Measurements from ENCODE around the gene LGALS7. TPM values are rescaled to one million over a fixed set of nuclear protein-coding genes. Genes with fewer than 3 reads are reported as not detected.
"Not testable (repeated sequence)": the region's sequence is repeated elsewhere in the genome, so short reads cannot be mapped to it uniquely, and the experiment has no call there.

LGALS7 gene
- total RNA-seq, 1 donor from 2014 or later = not detected

GRCh38 chr19:38780443-38780842 lies 7.1 kb upstream of the LGALS7 start:
- Histone ChIP-seq H3K27me3 (no peaks in the 10 kb centered on the region), H3K4me2 (no peak overlapping the region), H4K20me1 (ENCODE audit: low read depth) (no peaks in the 10 kb centered on the region), H3K4me1 (no peaks in the 10 kb centered on the region), H3K79me2 (ENCODE audit: low read depth) (no peaks in the 10 kb centered on the region), H3F3A (ENCODE audit: low read depth) (no peaks in the 10 kb centered on the region), H3K9ac (no peak overlapping the region), H2AFZ (replicated peaks) (no peak overlapping the region), H3K9me3 (ENCODE audit: low read depth) (no peaks in the 10 kb centered on the region), H3K36me3 (no peaks in the 10 kb centered on the region), H3K27ac (no peak overlapping the region), H3K4me3 (no peak overlapping the region)
- H3K9me3 Mint-ChIP-seq = no peaks in the 10 kb centered on the region
- H3K27ac Mint-ChIP-seq = no peak overlapping the region
- no peak overlapping the region for H3K4me3 Mint-ChIP-seq
- no peaks in the 10 kb centered on the region for H3K36me3 Mint-ChIP-seq
- H3K27me3 Mint-ChIP-seq (ENCODE audit: insufficient read depth, low read depth) = peaks cover 7% of the 10 kb centered on the region
- TF ChIP-seq, protein P1, sequence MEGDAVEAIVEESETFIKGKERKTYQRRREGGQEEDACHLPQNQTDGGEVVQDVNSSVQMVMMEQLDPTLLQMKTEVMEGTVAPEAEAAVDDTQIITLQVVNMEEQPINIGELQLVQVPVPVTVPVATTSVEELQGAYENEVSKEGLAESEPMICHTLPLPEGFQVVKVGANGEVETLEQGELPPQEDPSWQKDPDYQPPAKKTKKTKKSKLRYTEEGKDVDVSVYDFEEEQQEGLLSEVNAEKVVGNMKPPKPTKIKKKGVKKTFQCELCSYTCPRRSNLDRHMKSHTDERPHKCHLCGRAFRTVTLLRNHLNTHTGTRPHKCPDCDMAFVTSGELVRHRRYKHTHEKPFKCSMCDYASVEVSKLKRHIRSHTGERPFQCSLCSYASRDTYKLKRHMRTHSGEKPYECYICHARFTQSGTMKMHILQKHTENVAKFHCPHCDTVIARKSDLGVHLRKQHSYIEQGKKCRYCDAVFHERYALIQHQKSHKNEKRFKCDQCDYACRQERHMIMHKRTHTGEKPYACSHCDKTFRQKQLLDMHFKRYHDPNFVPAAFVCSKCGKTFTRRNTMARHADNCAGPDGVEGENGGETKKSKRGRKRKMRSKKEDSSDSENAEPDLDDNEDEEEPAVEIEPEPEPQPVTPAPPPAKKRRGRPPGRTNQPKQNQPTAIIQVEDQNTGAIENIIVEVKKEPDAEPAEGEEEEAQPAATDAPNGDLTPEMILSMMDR (IDR thresholded peaks at IDR 0.05) = no peak
- no peak for TF ChIP-seq EZH2phosphoT487 (IDR thresholded peaks at IDR 0.05)
- TF ChIP-seq EZH2 (IDR thresholded peaks at IDR 0.05) = no peak
- no peak for DNase-seq (ENCODE audit: low spot score)
- no peaks in the 10 kb centered on the region for H3K4me1 Mint-ChIP-seq

GRCh38 chr19:38778733-38779132 lies 5.4 kb upstream of the LGALS7 start:
- TF ChIP-seq EZH2phosphoT487 (IDR thresholded peaks at IDR 0.05) = no peak
- no peak for TF ChIP-seq EZH2 (IDR thresholded peaks at IDR 0.05)
- TF ChIP-seq, protein P1 (IDR thresholded peaks at IDR 0.05) = no peak
- no peaks in the 10 kb centered on the region for H3K9me3 ChIP-seq (ENCODE audit: low read depth)
- no peaks in the 10 kb centered on the region for H3K4me1 Mint-ChIP-seq
- H3K4me3 Mint-ChIP-seq = no peak overlapping the region
- no peak overlapping the region for H3K27ac Mint-ChIP-seq
- peaks cover 7% of the 10 kb centered on the region for H3K27me3 Mint-ChIP-seq (ENCODE audit: insufficient read depth, low read depth)
- no peak overlapping the region for H3K4me2 ChIP-seq
- no peaks in the 10 kb centered on the region for H3K36me3 ChIP-seq
- no peak overlapping the region for H3K9ac ChIP-seq
- no peaks in the 10 kb centered on the region for H3K9me3 Mint-ChIP-seq
- H3K36me3 Mint-ChIP-seq = no peaks in the 10 kb centered on the region
- H3K4me3 ChIP-seq = no peak overlapping the region
- peaks cover under 1% of the 10 kb centered on the region for H3K4me1 ChIP-seq
- no peaks in the 10 kb centered on the region for H3K79me2 ChIP-seq (ENCODE audit: low read depth)
- no peaks in the 10 kb centered on the region for H3K27me3 ChIP-seq
- no peak for DNase-seq (ENCODE audit: low spot score)
- H3F3A ChIP-seq (ENCODE audit: low read depth) = no peaks in the 10 kb centered on the region
- H4K20me1 ChIP-seq (ENCODE audit: low read depth) = no peaks in the 10 kb centered on the region
- no peak overlapping the region for H3K27ac ChIP-seq
- H2AFZ ChIP-seq (replicated peaks) = no peak overlapping the region

- Mint-ChIP-seq H3K36me3 (no peaks in the 10 kb centered on the region), H3K4me3 (no peak overlapping the region), H3K9me3 (no peaks in the 10 kb centered on the region), H3K27me3 (ENCODE audit: insufficient read depth, low read depth) (peaks cover 5% of the 10 kb centered on the region), H3K4me1 (peaks cover 1% of the 10 kb centered on the region), H3K27ac (no peak overlapping the region)
- no peak for DNase-seq (ENCODE audit: low spot score)
- Histone ChIP-seq H3F3A (ENCODE audit: low read depth) (no peaks in the 10 kb centered on the region), H3K36me3 (no peaks in the 10 kb centered on the region), H3K4me1 (peaks cover 3% of the 10 kb centered on the region), H3K4me3 (no peak overlapping the region), H3K9me3 (ENCODE audit: low read depth) (no peaks in the 10 kb centered on the region), H3K9ac (no peak overlapping the region), H3K27me3 (peaks cover 9% of the 10 kb centered on the region), H3K27ac (no peak overlapping the region), H2AFZ (replicated peaks) (no peak overlapping the region), H4K20me1 (ENCODE audit: low read depth) (no peaks in the 10 kb centered on the region), H3K4me2 (no peak overlapping the region), H3K79me2 (ENCODE audit: low read depth) (no peaks in the 10 kb centered on the region)
- TF ChIP-seq EZH2 (IDR thresholded peaks at IDR 0.05) (no peak), EZH2phosphoT487 (IDR thresholded peaks at IDR 0.05) (no peak)
- TF ChIP-seq, protein P1 (IDR thresholded peaks at IDR 0.05) = no peak
Observed at GRCh38 chr19:38774181-38774950, 1.0 kb upstream of the LGALS7 start.

GRCh38 chr19:38771569-38771968 lies 1.7 kb downstream of the LGALS7 start:
- not testable (repeated sequence) for H3K4me3 Mint-ChIP-seq; DNase-seq (ENCODE audit: low spot score); H3K9me3 Mint-ChIP-seq; H3F3A ChIP-seq (ENCODE audit: low read depth); H3K4me1 Mint-ChIP-seq; H3K36me3 Mint-ChIP-seq; H3K27ac ChIP-seq; H3K27me3 Mint-ChIP-seq (ENCODE audit: insufficient read depth, low read depth); H4K20me1 ChIP-seq (ENCODE audit: low read depth); H3K9me3 ChIP-seq (ENCODE audit: low read depth); H3K4me3 ChIP-seq; H3K27ac Mint-ChIP-seq; H2AFZ ChIP-seq (replicated peaks); H3K4me2 ChIP-seq; H3K79me2 ChIP-seq (ENCODE audit: low read depth); H3K36me3 ChIP-seq; H3K9ac ChIP-seq; H3K4me1 ChIP-seq
- peaks cover 11% of the 10 kb centered on the region for H3K27me3 ChIP-seq

- DNase-seq (ENCODE audit: low spot score); H3K4me3 ChIP-seq; H3K4me1 Mint-ChIP-seq; H3K4me2 ChIP-seq; H3K27ac Mint-ChIP-seq; H3K9me3 ChIP-seq (ENCODE audit: low read depth); H2AFZ ChIP-seq (replicated peaks); H3K36me3 Mint-ChIP-seq; H3K36me3 ChIP-seq; H3K4me1 ChIP-seq; H4K20me1 ChIP-seq (ENCODE audit: low read depth); H3K9me3 Mint-ChIP-seq; H3K79me2 ChIP-seq (ENCODE audit: low read depth); H3F3A ChIP-seq (ENCODE audit: low read depth); H3K27me3 Mint-ChIP-seq (ENCODE audit: insufficient read depth, low read depth); H3K9ac ChIP-seq; H3K4me3 Mint-ChIP-seq; H3K27ac ChIP-seq: not testable (repeated sequence)
- peaks cover 11% of the 10 kb centered on the region for H3K27me3 ChIP-seq
Observed at GRCh38 chr19:38770949-38771275, 2.4 kb downstream of the LGALS7 start.

All from neural progenitor cell (in vitro differentiated cells).